ENCODE results near the gene ADAMTS7.
"Not testable (repeated sequence)": the region's sequence is repeated elsewhere in the genome, so short reads cannot be mapped to it uniquely, and the experiment has no call there.

ADAMTS7 gene

DNA sequence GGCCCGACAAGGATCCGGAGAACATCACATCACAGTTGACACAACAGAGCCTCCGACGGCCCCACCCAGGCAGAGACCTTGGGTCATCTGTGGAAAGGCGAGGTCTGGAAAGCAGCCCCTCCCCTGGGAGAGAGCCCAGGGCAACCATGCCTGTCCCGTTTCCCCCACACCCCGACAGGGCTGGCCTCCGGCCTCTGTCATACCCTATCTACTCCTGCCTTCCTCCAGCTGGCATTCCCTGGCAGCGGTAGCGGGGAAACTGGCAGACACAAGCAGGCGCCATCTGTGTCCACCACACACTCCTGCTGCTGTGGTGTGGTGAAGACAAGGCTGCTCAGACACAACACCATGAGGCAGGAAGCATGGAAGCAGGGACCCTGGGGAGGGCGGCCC, 33.3 kb downstream of the ADAMTS7 start:
- DNase-seq, result not testable (repeated sequence)

DNA sequence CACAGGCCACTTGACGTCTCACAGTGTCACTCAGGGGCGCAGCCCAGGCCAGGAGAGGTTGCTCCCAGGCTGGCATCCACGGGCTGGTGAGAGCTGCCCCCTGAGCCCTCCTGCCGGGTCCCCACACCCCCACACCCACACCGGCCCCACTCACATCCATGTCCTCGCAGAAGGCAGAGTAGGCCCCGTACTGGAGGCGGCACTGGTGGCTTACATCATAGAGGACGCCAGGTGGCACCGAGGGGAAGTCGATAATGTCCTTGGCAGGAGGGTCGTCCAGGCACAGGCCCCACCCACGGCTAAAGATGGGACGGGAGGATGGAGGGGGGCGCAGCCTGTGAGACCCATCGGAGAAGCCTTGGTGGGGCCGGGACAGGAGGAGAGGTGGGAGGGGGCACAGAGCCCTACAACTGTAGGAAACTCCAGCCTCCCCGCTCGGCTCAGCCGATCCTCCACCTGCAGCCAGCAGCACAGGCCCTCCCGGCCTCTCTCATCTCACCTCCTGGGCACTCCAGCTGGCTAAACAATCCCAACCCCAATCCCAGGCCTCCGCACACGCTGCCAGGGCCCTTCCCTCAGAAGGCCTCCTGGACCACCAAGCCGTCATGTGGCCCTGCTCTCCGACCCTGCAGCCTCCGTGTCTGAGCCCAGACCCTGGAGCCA, 33.8 kb downstream of the ADAMTS7 start:
- DNase-seq, result not testable (repeated sequence)

DNA sequence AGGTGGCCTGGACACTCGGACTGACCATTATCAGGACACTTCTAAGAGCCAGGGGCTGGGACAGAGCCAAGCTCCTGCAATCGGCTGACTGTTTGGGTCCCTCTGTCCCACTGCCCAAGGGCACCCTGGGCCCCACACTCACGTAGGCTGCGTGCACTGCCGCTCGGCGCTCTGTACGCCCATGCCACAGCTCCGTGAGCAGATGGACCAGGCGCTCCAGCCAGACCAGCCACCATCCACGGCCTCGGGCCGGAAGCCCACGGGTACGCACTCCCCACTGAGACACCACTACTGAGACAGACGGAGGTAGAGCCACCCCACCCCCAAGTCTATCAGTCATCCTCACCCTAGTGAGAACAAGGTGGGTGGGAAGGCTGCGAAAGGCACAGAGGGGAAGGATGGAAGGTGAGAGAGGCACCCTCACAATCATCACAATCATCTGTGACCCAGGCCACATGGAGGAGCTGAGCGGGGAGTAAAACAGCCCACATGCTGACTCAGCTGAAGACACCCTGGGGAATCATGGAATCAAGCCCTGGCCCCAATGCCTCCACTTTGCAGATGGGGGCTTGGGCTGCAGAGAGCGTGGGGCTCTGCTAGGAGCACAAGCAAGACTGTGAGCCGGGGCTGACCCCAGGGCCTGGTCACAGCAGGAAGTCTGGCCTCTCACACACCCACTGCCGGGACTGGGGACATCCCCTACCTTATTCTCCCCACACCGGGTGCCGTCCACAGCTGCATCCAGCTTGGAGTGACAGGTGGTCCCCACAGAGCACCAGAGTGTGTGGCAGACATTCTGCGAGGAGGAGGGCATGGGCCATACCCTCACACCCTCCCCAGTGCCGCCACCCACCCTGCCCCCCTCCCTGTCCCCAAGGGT, 35.0 kb downstream of the ADAMTS7 start:
- DNase-seq, result not testable (repeated sequence)

DNA sequence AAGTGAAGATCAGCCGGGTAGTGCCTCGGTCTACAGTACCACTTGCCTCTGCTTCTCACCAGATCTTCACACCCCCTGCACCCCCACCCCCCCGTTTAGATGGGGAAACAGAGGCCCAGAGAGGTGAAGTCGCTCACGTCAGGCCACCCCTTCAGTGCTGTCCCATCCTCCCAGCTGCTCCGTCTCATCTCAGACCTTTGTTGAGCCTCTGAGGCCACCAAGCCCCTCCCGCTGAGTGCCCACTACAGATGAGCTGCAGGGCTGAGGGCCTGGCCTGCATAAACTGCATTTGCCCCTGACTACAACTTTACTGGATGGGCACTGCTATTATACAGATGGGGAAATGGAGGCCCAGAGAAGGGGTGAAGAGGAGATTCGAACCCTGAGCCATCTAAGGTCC, 35.8 kb downstream of the ADAMTS7 start:
- DNase-seq, result no peak

DNA sequence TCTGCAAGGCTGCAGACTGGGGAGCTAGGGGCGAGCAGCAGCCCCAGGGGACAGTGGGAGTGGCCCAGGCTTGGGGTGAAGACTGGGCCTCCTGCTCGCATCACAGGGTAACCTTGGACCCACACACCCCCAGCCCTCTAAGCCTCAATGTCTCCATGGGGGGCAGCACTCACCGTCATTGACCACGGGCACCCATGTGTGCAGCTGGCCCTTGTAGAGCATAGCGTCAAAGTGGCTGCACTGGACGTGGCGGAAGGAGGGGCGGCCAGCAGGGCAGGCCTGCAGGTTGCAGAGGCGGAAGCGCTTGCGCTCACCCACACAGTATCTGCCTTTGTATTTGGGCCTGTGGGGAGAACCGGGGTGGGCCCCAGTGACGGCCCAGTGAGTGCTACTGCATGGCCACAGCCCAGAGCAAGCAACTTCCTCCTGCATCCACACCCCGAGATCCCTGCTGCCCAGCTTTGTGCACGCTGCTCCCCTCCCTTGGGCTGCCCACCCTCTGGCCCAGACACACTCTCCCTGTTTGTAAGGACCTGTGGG, 36.7 kb downstream of the ADAMTS7 start:
- not testable (repeated sequence) for DNase-seq

DNA sequence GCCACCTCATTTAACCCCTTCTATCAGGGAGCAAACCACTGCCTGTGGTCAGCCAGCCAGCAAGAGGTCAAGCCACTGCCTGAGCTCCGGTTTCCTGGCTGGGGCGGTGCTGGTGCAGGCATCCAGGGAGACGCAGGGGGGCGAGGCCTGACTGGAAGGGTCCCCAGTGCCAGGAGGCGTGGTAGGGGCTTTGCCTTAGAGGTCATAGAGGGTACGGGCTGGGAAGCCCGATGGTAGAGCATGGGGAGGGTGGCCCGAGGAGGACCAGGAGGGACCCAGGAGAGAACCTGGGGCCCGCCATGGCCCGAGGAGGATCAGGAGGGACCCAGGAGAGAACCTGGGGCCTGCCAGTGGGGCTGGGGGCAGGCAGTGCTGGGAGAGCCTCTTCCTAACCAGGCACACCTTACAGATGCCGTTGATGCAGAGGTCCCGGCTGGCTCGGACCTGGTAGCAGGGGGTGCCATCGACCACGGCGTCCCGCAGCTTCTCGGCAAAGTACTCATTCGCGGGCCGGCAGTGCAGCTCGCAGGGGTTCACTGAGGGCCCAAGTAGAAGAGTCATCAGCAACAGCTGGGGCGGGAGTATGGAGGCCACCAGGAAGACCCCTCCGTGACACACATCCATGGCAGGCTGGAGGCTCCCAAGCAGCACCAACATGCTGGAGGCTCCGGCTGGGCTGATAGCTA, 37.4 kb downstream of the ADAMTS7 start:
- not testable (repeated sequence) for DNase-seq

DNA sequence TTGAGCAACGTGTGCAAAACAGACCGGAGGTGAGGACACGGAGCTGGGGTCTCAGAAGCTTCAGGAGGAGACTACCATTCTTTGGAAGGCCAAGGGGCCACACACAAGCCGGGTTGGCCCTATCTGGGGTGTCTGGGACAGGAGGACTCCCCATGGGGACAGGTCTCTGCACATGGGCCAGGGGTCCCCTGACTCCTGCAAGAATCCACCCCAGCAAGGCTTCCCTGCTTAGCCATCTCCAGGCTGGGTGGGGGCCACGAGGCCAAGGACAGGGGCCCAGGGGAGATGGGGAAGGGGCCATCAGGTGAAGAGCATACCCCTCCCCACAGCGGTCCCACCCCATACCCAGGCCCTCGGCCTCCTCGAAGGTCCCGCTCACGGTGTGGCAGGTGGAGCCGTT, 38.5 kb downstream of the ADAMTS7 start:
- no peak for DNase-seq

DNA sequence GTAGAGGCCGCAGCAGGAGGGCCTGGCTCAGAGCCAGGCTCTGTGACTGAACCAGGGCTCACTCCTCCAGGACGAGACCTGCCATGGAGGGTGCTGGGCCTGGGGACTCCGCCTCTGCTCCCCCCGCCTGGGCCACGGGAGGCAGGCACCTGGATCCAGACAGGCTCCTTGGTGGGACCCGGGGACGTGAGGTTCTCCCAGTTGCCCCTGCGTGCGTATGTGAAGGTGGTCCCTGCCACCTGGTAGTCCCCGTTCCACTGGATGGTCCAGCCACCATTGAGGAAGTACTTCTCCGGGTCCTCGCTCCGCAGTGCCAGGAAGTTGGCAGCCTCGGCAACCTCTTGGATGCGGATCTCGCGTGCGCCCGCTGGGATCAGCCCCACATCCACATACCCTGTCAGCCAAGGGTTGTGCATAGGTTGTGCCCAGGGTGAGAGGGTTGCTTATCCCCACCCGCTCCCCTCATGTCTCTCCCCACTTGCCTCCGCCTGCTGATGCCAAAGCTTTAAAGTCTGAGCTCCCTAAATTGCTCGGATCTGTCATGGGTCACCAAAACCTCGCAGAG, 39.7 kb downstream of the ADAMTS7 start:
- not testable (repeated sequence) for DNase-seq

DNA sequence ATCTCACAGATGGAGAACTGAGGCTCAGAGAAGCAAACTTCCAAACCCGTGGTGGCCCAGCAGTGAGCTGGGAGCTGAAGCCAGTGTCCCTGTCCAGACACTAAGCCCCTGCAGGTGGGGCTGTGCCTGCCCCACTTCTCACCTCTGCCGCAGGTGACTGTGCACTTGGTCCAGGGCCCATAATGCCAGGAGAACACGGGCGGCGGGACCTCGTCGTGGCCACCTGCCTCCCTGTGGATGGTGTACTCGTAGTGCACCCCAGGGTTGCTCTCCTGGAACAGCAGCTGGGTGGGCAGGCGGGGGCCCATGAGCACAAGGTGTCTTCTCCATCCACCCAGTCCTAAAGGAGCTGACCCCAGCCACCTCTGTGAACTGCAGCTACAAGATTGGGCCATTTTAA, 40.2 kb downstream of the ADAMTS7 start:
- not testable (repeated sequence) for DNase-seq

DNA sequence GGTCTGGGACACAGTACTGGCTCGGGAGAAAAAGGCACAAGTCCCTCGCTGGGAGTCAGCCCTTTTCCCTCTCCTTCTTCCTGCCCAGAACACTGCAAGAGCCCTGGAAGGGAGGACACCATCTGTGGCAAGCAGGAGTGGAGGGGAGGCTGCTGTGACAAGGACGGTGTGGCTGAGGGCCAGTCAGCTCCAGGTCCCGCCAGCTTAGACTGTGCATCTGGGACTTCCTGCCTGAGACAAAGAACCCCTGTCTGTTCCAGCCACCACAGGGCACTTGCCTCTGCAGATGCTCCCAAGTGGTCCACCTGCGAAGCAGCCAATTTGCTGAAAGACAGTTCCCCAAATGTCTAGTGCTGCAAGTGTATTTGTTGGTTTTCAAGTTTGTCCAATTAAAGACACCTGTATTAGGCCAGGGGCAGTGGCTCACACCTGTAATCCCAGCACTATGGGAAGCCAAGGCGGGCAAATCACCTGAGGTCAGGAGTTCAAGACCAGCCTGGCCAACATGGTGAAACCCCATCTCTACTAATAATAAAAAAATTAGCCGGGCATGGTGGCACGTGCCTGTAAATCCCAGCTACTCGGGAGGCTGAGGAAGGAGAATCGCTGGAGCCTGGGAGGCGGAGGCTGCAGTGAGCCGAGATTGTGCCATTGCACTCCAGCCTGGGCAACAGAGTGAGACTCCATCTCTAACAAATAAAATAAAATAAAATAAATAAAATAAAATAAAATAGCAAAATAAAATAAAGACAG, 41.6 kb downstream of the ADAMTS7 start:
- DNase-seq, result not testable (repeated sequence)

DNA sequence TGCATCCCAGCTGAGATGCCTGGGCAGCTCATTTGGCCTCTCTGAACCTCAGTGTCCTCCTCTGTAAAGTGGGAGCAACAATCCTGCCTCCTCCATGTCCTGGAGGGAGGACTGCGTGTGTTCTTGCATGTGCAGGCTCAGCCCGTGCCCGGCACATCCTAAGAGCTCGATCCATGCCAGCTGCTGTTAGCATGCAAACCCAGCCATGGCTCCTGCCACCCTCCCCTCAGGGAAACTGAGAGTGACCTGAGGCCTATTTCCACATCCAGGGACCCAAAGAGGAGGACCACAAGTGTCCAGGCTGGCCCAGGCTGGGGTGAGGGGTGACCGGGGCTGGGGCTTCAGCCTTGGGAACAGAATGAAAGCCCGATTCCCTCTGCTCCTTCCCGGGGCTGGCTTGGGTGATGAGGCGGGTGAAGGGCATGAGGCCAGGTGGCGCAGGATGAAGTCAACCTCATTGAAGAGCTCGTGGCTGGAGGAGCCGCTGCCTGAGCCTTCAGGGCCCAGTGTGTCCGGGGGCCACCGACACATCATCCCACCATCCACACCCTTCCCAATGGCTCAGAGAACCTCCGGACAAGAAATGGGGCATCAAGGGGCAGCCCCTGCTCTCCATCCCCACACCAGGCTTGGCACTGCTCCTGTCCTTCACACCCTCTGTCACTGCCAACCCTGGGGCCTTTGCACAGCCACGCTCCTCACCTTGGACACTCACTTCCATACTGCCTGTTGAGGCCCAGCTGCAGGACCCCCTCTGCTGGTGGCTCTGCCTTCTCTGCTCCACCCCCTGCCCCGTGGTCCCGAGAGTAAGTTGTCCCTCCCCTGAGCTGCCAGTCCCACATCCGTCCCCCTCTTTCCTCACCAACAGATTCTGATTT, 42.5 kb downstream of the ADAMTS7 start:
- DNase-seq, result no peak

DNA sequence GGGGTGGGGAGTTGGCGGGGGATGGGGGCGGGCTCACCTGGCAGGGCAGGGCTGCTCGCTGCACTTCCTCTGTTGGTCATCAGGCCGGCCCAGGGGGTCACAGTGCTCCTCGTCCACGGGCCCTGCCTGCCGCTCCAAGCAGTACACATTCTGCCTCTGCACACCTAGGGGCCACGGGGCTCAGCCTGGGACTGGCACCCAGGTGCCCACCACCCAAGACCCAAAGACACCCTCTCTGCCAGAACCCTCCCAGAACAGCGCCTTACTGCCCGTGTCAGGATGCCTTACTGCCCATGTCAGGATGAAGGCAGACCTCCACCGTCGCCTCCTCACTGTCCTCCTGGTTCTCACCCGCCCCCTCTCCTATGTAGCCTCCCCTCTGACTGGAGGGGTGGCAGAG, 43.2 kb downstream of the ADAMTS7 start:
- DNase-seq, result no peak

DNA sequence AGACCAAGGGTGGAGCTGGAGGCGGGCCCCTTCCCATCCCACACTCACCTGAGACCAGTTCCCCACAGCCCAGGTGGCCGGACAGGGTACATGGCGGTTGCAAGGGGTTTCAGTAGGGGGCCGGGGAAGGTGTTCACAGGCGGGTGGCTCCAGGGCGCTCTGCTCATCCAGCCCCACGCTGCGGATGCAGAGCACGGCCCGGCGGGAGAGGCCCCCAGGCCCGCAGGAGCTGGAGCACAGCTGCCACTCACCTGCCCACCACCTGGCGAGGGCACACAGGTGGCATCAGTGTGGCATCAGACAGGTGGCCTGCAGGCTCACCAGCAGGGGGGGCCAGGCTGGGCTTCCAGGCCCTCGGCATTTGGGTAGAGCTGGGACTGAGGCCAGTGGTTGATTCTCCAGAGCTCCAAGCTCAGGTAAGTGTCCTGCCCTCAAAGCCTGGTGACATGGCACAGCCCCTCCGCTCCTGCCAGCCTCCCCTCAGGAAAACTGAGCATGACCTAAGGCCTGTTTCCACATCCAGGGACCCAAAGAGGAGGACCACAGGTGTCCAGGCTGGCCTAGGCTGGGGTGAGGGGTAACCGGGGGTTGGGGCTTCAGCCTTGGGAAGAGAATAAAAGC, 43.8 kb downstream of the ADAMTS7 start:
- DNase-seq, result no peak

DNA sequence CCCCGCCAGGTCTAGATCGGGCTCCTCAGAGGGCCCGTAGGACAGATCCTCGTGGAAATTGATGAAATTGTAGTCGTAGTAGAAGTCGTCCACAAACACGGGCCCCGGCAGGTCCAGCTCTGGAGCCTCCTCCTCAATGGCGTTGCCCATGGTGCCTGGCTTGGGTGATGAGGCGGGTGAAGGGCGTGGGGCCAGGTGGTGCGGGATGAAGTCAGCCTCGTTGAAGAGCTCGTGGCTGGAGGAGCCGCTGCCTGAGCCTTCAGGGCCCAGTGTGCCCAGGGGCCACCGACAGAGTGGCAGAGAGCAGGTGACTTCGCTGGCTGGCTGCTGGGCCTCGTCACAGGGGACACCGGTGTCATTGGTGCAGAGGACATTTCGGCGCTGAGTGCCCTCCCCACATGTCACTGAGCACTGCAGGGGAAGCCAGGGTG, 44.6 kb downstream of the ADAMTS7 start:
- DNase-seq, result not testable (repeated sequence)

DNA sequence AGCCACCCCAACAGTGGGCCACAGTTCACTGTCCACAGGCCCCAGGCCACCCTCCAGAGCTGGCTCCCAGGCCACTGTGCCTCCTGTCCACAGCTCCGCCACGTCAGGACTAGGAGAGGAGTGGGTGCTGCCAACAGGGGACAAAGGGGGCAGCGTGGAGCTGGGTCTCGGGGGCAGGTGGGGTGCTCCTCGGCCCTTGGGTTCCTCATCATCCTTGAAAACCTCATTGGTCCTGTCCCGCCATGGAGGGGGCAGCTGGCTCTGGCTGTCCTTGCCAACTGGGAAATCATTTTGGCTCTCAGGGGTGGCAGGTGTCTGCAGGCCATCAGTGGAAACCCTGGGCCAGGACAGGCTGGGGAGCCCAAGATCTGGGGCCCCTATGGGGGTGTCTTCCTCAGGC, 45.2 kb downstream of the ADAMTS7 start:
- no peak for DNase-seq

DNA sequence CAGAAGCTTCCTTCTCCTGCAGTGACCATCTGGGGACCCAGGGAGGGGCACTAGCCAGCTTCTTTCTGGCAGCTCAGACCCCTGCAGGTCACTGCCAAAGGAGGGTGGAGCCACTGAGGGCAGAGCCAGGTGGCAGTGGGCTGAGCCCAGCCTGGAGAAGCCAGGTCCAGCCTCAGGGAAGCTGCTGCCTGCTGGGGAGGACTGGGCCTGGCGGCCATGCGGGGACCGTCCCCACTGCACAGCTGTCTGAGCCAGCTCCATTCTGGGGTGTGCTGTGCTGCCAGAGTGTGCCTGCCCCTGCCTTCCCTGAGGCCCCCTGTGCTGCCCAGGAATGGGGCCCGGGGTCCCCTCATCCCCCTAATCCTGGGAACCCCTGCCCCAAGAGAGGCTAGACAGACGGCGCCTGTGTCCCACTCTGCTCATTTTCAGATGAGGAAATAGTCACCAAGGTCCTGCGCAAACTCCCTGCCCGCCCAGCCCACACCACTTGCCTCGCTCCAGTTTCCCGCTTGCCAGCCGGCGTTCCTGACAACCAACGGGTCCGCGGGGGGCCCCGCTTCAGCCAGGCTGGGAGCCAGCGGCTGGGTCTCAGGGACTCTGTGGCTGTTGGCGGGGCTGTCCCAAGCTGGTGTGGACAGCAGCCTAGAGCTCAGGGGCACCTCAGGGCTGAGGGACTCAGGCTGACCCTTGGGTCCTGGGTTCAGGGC, 46.0 kb downstream of the ADAMTS7 start:
- not testable (repeated sequence) for DNase-seq

DNA sequence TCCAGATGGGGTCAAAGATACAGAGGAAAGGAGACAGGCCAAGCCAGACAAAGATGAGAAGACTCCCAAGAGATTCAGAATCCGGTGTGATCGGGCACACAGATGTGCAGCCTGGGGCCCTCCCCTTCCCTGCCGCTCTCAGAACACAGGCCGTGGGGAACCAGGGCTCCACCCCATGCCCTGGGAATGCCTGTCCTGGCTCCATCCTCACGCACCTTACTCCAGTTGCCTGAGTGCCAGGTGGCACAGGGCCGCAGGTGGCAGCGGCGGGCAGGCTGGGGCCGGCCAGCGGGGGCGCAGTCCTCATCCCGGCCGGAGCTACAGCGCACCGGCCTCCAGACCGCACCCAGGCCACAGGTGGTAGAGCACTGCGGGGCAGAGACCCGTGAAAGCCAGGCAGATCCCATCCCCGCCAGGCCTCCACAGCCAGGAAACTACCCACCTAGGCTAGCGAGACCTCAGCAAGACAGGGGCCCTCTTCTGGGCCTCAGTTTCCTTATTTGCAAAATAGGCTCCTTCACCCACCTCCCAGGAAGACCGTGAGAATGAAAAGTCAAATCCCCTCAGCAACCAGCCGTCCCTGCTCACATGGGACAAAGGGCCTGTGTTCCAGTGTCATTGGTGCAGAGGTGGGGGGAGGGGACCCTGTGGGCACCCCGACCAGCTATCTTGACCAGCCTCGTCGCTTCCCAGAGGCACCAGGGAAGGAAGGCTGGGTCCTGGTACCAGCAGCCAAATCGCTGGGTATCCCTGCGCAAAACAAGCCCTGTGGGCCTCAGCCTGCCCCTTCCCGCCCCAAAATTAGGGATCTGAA, 46.7 kb downstream of the ADAMTS7 start:
- not testable (repeated sequence) for DNase-seq

DNA sequence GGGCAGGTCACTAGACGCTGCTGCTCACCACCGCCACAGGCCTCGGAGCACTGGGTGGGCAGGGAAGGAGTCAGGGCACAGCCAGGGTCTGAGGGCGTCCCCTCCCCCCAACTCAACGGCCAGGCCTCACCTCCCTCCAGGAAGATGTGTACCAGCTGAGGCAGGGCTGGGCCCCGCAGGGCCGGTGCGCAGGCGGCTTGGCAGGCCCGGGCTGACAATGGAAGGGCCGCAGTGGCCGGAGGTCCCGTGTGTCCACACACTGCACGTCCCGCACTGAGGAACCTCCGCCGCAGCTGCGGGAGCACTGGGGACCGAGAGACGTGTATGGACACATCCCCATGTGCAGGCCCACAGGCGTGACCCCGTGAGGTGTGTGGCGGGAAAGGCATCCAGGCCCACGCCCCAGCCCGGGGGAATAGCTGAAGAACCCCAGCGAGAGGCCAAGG, 47.4 kb downstream of the ADAMTS7 start:
- no peak for DNase-seq
